PC-3 (cell line): Measurements from ENCODE around the gene SFT2D3.

Experiments
- CTCF ChIP-seq: fragments of 300-600 bp; sonication (generic); conservative IDR thresholded peaks from 2 replicates; pipeline ENCODE4 v1.5.1; 2017; ENCODE audit warnings: antibody characterized with exemption, low read depth, mild to moderate bottlenecking, low read length
- EZH2 ChIP-seq: fragments of 300-600 bp; sonication (generic); IDR thresholded peaks from one replicate; pipeline ENCODE4 v1.6.1; 2017; ENCODE audit warnings: antibody characterized with exemption, mild to moderate bottlenecking, low read length; ENCODE audit not compliant: unreplicated experiment

GRCh38 chr2:127657232-127657595 lies 44.1 kb upstream of the SFT2D3 start:
- TF ChIP-seq CTCF (no peak), EZH2 (no peak)
